GM18520 (cell line): ENCODE results near the gene TMC4.

ENCODE experiments used
- ATAC-seq: cut with Tn5 transposase; IDR thresholded peaks from one replicate; pipeline ENCODE4 v1.9.1; 2021; ENCODE audit not compliant: unreplicated experiment

The TMC4 gene

GRCh38 chr19:54156953-54157352 lies 16.0 kb downstream of the TMC4 start:
- ATAC-seq = no peak

DNA sequence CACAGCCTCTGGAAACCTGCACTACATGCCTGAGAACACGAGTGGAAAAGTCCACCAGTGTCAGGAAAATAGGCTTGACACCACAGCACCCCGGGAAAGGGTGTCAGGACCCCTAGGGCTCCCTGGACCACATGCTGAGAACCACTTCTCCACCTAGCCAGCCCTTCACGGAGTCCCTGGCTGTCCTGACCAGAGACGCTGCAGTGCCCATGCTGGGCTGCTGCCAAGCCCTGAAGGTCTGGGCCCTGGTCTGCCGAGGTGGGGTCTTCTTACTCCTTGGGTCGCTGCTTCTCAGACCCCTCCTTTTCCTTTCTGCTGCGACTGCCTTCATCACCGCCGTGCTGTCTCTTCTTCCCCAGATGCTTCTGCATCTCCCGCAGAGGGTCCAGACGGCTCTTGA lies 16.5 kb downstream of the TMC4 start:
- ATAC-seq = no peak

DNA sequence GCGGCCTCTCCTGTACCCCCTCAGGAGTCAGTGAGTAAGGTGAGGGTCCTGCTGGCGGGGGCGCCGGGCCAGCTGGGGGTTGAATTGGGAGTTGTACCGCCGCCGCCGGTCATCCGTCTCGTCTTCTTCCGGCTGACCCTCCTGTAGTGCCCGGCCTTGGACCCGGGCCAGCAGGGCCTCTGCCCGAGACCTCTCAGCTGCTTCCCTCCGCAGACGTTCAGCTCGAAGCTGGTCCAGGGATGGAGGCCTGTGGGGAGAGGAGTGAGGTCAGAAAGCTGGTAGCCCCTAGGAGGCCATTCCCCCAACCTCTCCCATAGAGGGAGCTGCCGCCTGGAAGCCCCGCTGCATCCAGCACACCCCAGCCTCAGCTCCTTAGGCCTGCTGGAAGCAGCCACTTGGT lies 17.3 kb downstream of the TMC4 start:
- ATAC-seq = no peak

GRCh38 chr19:54154603-54155345 lies 18.2 kb downstream of the TMC4 start:
- ATAC-seq = no peak

- no peak for ATAC-seq
Measured at GRCh38 chr19:54153731-54154326, 19.1 kb downstream of the TMC4 start.

GRCh38 chr19:54152878-54153524 lies 20.0 kb downstream of the TMC4 start:
- ATAC-seq = no peak

- no peak for ATAC-seq
Measured at GRCh38 chr19:54152267-54152666, 20.7 kb downstream of the TMC4 start.

GRCh38 chr19:54151362-54152035 lies 21.5 kb downstream of the TMC4 start:
- ATAC-seq = no peak

DNA sequence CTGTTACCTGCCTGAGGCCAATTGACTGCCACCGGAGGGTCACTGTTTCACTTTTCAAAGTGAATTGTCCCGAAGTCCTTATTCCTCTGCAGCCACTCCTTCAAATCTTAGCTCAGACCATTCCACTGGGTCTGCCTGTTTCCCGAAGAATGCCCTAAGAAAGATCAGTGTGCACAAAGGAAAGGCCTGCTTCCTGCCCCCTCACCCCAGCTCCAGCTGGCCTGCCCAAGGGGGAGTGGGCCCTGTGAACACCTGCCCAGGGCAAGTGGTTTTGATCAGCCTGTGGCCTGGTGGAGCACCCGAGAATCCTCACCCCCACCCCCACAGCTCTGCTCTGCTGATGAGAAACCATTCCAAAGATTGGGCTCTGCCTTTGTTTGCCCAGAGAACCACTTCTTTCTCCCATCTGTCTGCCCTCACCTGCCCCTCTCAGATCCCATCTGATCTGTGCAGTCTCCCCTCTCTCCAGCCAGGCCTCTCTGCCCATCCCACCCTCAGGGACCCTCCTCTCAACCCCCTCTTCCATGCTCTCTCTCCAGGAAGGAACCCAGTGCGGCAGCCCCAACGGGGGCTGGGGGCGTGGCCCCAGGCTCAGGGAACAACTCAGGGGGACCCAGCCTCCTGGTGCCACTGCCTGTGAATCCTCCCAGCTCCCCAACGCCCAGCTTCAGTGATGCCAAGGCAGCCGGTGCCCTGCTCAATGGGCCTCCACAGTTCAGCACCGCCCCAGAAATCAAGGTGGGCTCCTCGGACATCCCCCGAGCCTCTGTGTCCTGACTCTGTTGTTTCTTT lies 23.7 kb downstream of the TMC4 start:
- no peak for ATAC-seq

- ATAC-seq = no peak
Measured at GRCh38 chr19:54148158-54148557, 24.8 kb downstream of the TMC4 start.

DNA sequence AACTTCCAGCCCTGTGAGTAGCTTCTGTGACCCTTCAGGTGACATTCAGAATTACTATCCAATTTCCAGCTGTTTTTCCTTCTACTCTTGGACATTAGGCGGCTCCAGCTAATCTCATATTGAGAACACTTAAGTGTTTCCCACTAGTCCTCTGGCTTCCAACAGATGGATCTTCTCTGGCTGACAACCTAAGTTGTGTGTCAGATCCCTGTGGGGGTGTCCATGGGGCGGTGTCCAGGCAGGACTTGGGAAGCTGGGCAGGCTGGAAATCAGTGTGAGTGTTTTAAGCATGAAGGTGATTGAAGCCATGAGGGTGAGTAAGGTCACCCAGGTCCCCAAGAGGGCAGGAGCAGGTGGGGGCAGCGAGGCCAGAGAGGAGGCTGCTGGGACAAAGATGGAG lies 25.3 kb downstream of the TMC4 start:
- ATAC-seq = no peak

- ATAC-seq = no peak
Measured at GRCh38 chr19:54145541-54146158, 27.3 kb downstream of the TMC4 start.

- no peak for ATAC-seq
Measured at GRCh38 chr19:54142166-54142780, 30.7 kb downstream of the TMC4 start.

- no peak for ATAC-seq
Measured at GRCh38 chr19:54141356-54141755, 31.6 kb downstream of the TMC4 start.

DNA sequence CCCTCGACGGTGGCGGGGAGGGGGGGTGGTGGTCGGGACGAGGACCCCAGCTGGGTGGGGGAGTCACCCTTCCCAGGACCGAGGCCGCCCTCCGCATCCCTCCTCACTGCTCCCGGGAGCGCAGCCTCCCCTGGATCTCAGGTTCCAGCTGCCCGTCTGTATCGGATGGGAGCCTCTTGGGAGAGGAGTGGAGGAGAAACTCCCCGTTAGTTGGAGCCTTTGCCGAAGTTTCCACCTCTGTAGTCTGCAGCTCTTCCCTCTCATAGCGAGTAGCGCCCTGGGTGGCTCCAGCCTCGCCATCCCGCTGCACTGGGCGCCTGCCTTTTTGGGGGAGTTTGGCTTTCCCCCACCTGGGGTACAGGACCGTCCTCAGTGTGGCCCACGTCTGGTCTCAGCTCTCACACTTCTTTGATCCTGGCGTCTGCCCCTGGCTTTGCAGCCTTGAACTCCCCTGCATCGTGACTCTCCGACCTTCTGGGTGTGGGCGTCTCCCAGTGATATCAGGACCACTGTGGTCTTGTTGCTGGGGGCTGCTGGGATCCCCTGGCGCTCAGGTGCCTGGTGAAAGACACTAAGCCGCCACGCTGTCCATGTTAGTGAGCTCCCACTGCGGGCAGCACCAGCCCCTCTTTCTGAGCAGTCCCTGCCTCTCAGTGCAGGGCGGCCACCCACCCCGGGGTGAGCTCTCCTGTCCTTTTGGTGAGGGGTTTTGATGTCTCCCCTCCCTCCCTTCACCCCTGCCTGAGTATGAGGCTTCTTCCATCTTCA lies 34.3 kb downstream of the TMC4 start:
- no peak for ATAC-seq

DNA sequence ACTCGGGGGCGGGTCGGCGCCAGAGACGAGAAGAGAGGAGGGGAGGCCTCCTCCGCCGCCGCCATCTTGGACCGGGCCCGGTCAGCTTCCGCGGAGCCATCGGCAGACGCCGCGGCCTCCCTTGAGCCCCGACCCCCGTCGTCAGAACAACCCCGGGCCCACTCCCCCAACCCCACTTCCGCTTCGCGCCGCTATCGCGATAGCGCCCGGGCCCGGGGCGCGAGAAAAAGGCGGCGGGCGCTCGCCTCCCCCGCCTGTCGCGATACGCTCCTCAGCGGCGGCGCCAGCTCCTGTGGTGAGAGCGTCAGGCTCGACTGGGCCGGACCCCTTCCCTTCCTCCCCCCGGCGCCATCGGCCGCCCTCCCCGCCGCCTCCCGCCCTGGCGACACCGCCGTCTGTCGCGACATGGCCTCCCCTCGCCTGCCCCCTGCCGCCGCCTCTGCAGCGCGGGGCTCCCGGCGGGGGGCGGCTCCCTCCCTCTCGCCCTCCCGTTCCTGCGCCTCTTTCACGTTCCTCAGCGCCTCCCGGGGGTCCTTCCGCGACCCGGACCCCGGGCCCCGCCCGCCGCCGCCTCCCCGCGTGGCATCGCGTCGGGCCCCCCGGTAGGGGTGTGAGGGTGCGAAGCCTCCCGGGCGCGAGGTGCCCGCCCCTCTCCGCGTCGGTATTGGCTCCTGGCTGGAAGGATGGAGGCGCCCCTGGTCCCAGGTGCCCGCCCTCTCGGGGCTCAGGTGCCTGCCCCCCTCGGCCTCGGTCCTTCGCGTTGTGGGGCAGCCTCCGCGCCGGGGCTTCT lies 35.1 kb downstream of the TMC4 start, which contains the start of gene CNOT3:
TSS of gene CNOT3 (plus strand) at position 64 of the 790 bp plus-strand sequence. CDS start 5,217 bp downstream, outside the sequence.
- ATAC-seq = no peak

DNA sequence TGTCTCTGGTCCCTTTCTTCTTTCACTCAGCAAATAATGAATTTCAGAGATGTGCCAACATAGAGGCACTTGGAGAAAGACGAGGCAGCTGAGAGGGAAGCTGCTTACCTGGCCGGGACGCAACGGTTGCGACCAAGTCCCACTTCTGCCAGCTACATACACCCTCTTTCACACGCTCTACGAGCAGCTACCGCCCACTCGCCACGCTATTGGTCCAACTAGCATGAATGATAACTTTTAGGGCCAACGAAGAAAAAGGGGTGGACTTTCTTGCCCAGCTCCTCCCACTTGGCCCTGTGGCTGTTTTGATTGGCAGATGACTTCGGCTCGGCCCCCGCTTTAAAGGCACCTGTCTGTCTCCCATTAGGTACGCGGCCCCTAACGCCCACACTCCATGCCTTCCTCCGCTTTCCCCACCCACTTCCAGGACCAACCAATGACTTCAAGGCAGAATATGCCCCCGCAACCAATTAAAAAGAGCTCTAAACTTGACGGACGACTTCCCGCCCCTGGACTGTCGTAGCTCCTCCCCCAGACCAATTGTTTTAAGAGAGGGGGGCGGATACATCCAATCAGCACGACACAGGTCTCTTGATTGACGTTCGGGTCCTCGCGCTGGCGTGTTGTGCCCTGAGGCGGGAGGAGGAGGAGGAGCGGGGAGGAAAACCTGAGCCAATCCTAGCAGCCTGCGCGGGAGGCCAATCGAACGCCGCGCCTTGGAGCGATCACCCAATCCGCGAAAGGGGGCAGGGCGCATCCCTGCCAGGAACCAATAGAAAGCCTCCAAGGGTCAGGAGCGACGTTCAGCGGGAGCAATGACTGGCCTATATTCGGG lies 35.9 kb downstream of the TMC4 start:
- peak; percentile 74 for ATAC-seq
